ENCODE results near the gene MAPK7.

MAPK7 gene

GRCh38 chr17:19414396-19415280, 36.3 kb downstream of the MAPK7 start:
- in situ Hi-C loops (cut with HindIII; ENCODE audit: low sequenced_read_pairs): no loop called here

DNA sequence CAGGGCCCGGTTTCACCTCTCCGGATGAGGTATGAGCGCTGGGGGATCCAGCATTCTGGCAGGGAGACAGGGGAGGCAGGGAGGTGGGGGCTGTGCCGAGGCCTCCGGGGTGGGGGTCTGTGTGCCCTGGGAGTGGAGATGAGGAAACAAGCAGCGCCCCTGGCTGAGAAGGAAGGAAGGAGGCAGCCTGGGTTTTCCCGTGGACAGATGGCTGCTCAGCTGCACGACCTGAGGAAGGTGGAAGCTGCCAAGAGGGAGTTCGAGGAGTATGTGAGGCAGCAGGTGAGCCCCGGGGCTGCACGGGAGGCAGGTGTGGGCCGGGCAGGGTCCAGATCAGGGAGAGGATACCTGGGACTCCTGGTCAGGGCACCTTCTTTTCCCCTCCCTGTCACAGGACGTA, 37.0 kb downstream of the MAPK7 start:
- in situ Hi-C loops (cut with HindIII; ENCODE audit: low sequenced_read_pairs): no loop called here

DNA sequence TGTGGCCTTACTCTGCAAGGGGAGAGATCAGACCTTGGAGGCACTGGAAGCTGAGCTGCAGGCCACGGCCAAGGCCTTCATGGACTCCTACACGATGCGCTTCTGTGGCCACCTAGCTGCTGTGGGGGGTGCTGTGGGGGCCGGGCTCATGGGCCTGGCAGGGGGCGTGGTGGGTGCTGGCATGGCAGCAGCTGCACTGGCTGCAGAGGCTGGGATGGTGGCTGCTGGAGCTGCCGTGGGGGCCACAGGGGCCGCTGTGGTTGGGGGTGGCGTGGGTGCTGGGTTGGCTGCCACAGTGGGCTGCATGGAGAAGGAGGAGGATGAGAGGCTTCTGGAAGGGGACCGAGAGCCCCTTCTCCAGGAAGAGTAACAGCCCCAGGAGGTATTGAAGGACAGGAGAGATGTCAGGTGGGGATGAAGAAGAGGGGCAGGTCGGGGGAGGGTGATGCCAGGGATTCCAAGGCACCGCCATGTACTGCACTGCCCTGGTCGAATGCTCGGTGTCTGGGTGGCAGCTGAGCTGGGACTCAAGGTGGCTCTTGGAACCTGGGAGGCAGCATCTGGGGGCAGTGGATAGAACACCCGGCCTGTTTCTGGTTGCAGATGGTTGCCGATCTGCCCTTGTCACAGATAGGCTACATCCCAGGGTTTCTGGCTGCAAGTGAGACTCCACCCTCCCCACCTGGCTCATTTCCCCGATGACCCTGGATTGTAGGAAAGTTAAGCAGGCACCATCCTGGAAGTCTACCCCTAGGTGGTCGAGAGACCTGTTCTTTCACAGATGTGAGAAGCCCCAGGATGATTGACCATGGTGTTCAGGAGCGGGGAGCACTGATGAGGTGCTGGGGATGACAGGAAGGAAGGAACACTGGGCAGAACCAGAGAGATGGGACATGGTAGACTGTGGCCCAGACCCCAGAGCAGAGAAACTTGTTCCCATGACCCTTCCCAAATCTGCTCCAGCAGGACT, 37.8 kb downstream of the MAPK7 start:
- in situ Hi-C loops (cut with HindIII; ENCODE audit: low sequenced_read_pairs): no loop called here

- in situ Hi-C loops (cut with HindIII; ENCODE audit: low sequenced_read_pairs): no loop called here
Observed at GRCh38 chr17:19417611-19418010, 39.3 kb downstream of the MAPK7 start.

DNA sequence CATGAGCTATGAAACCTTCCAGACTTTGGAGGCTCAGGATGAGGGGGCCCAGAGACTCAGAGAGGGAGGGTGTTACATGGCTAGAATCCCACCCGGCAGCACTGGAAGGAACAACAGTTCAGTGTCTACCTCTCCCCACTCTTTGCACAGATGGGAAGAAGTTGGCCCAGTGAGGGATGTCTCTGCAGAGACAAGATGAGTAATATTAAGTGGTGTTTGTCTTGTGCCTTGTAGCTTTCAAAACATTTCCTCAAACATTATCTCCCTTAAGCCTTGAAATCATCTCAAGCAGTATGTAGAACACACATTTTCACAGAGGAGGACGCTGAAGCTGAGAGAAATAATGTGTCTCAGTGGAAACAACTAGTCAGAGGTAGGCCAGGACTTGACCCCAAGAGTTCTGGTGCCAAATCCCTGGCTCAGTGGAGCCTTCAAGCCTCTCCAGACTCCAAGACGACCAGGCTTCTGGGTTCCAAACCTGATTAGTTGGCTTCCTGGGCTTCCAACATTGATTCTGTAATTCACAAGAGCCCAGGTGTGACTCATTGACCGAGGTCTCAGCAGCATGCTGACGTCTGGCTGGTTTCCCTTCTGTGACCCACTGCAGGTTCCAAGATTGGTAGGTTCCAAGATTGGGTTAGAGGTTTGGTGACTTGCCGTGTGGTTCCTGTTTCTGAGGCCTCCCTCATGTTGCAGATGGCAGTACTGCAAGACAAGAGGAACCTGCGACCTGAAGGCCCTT, 40.1 kb downstream of the MAPK7 start:
- in situ Hi-C loops (cut with HindIII; ENCODE audit: low sequenced_read_pairs): no loop called here

GRCh38 chr17:19421219-19421618, 42.9 kb downstream of the MAPK7 start:
- in situ Hi-C loops (cut with HindIII; ENCODE audit: low sequenced_read_pairs): no loop called here

DNA sequence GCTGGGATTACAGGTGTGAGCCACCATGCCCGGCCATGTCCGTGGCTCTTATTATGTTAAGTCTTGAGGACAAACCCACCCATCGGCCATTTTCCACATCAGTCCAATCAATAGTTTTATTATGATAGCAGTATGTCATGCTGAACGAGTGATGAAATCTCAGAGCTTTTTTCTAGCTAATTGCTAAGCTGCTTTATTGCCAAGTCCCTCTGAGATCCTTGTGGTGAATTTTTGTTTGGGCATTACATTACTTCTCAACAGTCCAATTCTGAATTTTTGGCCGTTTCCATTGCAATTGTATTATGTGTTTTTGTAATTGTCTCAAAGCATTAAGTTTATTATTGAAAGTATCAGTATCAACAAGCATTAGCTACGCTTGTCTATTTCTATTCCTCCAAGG, 43.6 kb downstream of the MAPK7 start:
- in situ Hi-C loops (cut with HindIII; ENCODE audit: low sequenced_read_pairs): no loop called here

DNA sequence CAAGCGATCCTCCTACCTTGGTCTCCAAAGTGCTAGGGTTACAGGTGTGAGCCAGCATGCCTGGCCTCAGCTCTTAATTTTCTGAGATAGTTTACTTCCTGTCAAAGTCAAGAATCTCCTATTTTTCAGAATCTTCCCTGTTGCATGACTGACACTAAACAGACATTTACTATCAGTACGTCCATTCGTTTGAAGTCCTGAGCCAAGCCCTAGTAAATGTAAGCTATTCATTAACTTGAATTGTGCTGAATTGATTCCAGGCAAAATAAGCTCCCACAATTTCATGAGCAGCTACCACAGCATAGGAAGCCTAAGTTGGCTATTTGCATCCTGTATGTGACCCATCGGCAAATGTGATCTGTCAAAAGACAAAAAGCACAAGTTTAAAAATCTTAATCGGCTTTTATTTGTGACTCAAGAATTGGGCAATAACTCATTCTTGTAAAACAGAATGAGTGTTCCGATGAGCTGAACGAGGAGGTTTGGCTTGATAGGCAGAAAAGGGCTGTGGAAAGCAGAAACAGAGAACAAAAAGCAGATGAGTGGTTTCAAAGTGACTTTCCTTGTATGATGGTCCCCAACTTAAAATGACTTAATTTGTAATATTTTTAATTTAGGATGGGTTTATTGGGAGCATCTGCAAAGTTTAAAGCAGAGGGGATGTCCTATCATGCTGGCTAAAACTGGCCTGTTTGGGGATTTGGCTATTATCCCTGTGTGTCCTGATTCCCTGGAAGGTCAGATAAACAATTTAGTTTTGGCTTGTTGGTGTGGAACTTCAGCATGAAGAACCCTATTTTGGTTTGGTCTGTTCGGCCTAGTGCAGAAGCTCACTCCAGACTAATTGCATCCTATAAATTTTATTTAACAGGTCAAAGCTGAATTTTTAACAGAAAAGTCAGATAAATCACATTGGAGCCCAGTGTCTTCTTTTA, 46.9 kb downstream of the MAPK7 start:
- in situ Hi-C loops (cut with HindIII; ENCODE audit: low sequenced_read_pairs): no loop called here

GRCh38 chr17:19426631-19427030, 48.3 kb downstream of the MAPK7 start:
- in situ Hi-C loops (cut with HindIII; ENCODE audit: low sequenced_read_pairs): no loop called here

DNA sequence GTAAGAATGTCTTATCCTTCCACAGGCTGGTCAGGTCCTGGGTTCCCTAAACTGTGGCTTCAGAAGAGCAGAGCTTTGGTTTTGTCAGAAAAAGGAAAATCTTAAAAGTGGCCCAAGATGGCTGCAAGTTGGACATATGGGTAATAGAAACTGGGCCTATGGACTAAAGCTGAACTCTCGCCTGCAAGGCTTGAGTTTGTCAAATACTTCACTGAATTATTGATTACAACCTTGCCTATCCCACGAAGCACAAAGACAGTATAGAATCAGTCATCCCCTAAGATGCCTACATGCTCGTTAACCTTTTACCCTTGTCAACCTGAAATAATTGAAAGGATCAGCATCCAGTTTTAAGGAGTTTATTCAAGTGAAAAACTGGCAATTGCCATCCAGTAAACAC, 53.4 kb downstream of the MAPK7 start:
- in situ Hi-C loops (cut with HindIII; ENCODE audit: low sequenced_read_pairs): no loop called here
